HG02943 (cell line): ENCODE results near the gene SLC20A1.

Experiments
- ATAC-seq: cut with Tn5 transposase; IDR thresholded peaks from one replicate; pipeline ENCODE4 v1.9.1; 2021; ENCODE audit warnings: mild to moderate bottlenecking, low read depth, moderate library complexity; ENCODE audit not compliant: unreplicated experiment

SLC20A1 gene

DNA sequence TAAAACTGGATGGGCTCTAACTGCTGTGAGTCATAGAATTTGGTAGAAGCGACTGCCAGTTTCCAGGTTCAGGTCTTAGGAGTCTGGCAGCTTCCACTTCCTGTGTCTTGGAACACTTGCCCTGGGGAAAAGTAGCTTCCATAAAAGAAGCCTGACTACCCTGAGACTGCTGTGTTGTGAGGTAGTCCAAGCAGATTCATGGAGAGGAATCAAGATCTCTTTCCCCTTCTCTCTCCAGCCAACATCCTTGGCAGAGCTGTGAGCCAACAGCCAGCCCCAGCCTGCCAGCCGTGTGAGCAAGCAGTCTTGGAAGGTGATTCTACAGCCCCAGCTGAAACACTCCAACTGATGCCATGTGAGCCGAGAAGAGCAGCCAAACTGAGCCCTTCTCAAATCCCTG lies 33.7 kb downstream of the SLC20A1 start:
- ATAC-seq, result no peak

DNA sequence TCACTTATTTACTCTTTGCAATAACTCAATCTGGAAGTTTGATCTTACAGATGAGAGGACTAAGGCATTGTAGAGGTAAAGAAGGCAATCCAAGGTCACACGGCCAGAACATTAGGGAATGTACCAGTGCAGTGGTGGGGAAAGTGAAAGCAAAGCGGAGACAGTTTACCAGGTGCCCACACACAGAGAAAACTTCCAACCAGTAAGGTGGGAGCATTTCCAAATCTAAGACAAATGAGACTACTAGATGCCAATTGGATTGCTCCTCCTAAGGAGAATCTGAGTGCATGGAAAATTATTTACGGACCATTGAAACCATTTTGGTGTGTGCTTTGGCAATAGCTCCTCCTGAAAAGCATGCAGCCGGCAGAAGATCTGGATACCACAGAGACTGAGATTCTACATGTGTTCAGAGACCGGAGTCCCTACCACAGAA lies 34.9 kb downstream of the SLC20A1 start:
- no peak for ATAC-seq

DNA sequence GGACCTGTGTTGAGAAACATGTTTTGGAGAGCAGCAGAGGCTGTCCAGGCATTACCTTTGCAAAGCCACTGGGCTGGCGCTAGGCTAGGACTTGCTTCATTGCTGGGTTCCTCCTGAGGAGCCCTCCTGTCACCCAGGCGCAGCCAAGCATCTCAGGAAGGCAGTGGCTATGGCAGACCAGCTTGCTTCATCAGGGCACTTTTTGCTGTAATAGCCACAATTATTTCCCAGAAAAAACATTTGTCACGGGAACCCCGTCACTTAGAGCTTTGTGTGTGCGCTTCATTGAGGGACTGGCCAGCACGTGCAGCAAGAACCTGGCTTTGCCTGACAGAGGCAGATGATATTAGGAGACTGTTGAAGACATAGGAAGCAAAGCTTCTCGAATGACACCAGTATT lies 36.4 kb downstream of the SLC20A1 start:
- no peak for ATAC-seq

DNA sequence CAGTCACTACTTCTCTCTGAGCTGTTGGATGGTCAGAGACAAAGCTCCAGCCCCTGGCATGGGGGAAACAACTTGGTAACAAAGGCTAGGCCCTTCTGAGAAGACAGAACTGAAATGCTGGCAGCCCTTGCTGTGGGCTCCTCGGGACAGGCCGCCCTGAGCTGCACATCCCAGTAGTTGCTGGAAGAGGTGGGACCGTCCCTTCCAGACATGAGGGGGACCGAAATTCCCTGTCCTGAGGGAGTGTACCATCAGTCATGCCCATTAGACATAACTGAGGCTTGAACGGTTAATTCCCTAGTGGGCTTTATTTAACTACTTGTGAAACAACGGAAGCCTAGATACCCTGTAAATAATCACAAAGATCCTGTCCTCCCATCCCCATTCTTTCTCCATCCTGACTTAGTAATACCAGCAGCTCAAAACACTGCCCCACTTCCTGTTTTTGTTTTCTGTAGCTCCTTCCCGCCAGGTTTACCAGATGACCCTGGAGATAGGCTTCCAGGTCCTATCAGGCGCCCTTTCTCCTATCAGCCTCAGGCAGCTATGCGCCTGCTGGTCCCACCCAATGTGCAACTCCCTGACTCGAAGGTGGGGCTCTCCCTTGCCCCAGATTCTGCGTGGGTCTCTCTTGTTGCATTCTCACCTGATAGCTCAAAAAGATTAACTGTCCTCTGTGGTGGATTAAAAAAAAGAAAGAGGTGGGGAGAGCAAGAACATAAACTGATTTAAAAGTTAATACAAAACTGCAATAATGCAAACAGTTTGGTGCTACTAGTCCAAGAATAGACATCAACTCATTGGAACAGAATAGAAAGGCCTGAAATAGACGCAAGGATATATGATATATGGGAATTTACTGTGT lies 38.0 kb downstream of the SLC20A1 start:
- no peak for ATAC-seq

DNA sequence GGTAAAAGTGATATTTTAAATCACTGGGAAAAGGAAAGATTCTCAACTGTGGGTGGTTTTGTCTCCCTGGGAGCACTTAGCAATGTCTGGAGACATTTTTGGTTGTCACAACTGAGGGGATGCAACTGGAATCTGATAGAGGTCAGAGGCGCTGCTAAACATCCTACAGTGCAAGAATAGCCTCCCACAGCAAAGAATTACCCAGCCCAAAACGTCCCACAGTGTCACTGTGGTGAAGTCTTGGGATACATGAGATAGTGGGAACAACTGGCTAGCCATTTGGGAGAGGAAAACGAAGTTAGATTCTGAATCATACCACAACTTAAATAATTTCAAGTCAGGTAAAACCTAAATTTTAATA lies 38.7 kb downstream of the SLC20A1 start:
- ATAC-seq, result no peak

DNA sequence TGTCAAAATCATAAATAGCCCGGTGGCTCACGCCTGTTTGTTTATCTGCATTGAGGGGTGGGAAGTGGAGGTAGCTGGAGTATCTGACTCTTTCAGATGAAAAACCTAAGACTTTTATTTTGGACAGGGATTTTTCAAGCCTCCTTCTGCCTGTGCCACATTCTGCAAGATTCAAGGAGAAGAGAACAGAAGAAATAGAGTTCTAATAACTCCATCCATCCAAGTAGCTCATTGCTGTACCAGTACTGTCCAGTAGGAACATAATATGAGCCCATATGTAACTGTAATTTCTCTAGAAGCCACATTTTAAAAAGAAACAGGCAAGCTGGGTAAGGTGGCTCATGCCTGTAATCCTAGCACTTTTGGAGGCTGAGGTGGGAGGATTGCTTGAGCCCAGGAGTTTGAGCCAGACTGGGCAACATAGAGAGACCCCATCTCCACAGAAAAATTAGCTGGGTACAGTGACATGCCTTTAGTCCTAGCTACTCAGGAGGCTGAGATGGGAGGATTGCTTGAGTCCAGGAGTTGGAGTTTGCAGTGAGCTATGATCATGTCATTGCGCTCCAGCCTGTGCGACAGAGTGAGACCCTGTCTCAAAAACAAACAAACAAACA lies 39.6 kb downstream of the SLC20A1 start:
- ATAC-seq, result no peak

DNA sequence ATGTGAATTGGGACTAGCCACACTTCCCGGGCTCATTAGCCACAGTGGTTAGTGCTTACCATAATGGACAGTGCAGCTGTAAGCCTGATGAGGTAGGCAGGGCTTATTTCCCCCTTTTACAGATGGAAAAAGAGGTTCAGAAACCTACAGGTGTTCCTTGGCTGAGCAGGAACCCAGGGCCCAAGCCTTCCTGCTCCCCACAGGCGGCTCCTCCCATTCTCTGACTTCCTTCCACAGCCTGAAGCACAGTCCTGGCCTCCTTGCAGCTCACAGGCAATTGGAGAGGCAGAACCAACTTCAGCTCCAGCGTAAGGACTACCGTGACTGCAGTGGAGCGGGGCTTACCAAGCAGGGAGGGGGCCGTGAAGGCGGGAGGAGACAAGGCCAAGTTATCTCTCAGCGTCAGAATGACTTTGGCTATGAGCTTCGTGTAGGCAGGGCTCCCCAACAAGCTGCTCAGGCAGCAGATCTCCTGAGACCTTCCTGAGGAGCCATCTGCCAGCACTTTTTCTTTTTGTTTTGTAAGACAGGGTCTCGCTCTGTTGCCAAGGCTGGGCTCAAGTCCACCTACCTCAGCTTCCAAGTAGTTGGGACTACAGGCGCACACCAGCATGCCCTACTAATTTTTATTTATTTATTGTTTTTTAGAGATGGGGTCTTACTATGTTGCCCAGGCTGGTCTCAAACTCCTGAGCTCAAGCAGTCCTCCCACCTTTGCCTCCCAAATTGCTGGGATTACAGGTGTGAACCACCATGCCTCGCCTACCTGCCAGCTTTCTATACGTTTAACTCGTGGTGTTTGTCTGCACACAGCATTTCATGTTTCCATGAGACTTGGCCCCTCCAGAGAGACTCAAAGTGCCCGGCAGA lies 40.8 kb downstream of the SLC20A1 start:
- no peak for ATAC-seq

DNA sequence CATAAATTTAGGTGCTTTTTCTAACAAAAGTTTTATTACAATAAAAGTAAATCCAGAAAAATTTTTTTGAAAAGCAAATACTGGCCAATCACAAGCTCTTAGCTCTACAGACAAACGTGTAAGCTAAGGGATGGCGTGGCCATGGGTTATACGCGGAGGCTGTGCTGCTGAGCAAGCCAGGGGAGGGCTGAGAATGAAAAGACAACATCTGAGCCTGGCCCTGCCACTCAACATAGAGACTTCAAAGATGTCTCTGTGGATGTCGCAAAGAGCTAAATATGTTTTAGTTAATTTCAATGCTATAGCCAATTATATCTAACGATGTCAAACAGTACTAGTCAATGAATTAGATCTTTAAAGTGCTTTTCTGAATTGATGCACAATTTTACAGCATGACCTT lies 41.8 kb downstream of the SLC20A1 start:
- no peak for ATAC-seq

DNA sequence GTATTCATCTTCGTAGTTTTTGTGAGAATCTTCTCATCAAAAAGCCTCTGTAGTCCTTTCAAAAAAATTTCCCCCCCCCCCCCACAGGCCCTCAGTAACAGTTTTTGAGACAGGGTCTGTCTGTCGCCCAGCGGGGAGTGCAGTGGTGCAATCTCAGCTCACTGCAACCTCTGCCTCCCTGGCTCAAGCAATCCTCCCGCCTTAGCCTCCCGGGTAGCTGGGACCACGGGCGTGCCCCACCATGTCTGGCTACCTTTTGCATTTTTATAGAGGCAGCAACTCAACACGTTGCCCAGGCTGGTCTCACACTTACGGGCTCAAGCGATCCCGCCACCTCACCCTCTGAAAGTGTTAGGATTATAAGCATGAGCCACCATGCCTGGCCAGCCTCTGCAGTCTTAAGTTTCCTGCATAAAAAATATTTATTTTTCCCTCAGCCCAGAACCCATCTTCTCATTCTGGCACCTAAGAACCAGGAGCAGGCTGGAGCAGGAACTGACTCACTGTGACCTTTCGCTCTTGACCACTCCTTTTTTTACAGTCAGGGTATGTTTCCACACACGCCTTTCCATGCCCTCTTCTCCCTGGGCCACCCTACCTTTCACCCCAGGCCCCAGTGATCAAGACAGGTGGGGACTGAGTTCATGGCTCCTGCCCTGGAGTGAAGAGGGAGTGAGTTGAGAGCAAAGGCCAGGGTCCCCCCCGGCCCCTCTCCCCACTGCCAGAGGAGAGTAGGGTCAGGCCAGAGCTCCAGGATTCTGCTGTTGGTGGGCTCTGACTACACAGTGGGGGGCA lies 42.5 kb downstream of the SLC20A1 start:
- no peak for ATAC-seq

DNA sequence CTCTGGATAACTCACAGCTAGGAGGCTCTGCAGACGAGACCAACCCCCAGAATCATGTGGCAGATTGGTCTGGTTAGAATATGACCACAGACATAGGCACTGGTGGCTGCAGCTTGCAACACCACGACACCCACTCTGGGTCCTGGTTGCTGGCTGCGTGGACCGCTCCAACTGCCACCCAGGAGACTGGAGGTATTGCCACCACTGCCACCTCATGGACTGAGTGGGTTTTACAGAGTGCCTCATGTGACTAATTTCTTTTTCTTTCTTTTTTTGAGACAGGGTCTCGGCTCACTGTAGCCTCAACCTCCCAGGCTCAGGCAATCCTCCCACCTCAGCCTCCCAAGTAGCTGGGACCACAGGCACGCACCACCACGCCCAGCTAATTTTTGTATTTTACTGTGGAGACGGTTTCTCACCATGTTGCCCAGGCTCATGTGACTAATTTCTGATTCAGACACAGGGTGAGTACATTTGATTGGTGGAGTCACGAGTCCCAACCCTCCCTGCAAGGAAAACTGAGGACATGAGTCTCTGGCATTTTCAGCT lies 45.2 kb downstream of the SLC20A1 start:
- ATAC-seq, result no peak

DNA sequence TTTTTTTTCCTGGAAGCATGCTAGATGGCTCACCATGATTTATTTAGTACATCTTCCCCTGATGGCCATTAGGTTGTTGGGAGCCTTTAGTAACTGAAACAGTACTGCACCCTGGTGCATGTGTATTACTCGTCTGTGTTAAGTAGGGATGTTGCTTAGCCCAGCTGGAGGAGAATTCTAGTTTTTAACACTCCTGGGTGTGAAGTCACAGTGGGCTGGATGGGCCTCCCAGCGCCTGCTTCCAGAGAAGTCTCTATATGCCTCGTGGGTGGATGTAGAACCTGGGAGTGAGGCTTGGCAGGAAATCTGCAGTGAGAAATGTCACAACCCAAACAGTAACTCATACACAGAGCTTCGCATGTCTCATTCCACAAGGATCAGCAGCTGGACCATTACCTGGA lies 46.1 kb downstream of the SLC20A1 start:
- no peak for ATAC-seq

DNA sequence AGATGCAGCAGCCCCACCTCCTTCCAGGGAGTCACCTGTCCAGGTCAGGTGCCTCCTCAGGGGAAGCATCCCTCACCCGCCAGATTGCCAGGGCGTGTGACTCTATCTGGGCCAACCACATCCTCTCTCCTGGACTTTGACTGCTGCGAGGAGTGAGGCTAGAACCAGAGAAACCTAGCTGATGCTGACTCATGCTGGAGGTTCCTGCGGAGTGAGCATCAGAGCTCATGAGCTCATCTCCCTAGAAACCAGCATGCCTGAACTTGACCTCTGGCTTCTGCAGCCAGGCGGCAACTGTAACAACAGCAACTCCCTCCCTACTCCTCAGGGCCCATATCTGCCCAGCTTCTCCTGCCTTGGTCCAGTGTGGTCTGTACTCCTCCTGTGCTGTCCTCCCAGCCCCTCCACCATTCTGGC lies 46.8 kb downstream of the SLC20A1 start:
- ATAC-seq, result peak; percentile 74

DNA sequence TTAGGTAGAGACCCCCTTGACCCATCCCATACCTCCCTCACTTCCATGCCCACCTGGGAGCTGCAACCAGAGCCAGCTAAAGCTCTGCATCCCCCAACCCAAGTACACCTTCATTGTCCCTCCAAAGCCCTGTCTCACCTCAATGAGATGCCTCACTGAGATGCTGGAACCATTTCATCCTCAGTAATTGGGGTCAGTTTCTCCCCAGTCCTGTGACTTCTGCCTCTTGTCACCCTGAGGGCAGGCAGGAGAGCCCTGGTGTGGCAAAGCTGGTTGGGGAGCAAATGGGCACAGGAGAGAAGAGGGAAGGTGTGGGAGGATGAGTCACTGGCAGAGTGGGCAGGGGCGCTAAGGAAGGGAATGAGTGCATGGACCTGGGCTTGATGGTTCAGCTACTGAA lies 47.2 kb downstream of the SLC20A1 start:
- no peak for ATAC-seq

DNA sequence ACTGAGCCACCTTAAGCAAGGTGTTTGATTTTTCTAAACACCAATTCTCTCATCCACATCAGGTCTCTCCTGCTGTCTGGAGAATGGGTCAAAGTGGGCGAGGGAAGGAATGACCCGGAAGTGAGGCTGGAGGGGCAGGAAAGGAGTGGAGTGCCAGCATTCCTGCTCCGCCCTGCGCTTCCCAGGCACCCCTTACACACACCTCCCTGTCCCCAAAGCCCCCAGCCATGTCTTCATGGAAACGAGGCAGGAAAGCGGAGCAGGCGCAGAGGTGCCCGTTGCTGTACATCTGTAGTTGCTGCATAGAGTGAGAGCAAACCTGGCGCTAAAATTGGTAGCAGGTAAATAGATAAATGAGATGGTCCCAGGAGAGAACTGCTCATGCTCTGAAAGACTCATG lies 47.9 kb downstream of the SLC20A1 start:
- ATAC-seq, result no peak

DNA sequence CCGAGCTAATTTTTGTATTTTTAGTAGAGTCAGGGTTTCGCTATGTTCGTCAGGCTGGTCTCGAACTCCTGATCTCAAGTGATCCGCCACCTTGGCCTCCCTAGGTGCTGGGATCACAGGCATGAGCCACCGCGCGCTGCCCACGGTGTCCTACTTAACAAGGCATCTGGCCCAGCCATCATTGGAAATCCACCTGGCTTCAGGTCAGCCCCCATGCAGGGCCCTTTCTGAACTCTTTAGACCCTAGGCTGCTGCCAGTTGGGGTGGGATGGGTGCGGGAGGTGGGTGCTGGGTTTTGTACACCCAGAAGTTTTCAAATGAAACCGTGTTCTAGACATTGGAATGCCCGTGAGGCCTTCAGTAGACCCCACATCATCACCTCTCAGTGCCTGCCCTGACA lies 48.4 kb downstream of the SLC20A1 start:
- ATAC-seq, result no peak

DNA sequence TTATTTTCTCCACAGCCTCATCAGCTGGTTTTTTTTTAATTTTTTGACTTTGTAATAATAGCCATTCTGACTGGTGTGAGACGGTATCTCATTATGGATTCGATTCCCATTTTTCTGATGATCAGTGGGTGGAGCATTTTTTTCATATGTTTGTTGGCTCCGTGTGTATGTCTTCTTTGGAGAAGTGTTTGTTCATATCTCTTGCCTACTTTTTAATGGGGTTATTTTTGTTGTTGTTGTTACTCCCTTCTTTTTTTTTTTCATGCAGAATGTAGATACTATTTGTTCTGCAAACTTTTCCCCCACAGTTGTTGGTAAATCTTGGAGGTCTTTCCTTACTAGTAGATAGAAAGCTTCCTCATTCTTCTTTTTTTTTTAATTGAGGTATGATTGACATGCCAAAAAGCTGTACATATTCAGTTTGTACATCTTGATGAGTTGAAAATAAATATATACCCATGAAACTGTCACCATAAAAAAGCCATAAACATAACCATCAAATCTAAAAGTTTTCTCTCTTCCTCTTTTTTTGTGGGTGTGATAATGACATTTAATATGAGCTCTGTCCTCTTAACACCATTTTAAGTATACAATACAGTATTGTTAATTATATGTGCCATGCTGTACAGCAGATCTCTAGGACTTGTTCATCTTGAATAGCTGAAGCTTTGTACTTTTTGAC lies 53.2 kb downstream of the SLC20A1 start:
- no peak for ATAC-seq

DNA sequence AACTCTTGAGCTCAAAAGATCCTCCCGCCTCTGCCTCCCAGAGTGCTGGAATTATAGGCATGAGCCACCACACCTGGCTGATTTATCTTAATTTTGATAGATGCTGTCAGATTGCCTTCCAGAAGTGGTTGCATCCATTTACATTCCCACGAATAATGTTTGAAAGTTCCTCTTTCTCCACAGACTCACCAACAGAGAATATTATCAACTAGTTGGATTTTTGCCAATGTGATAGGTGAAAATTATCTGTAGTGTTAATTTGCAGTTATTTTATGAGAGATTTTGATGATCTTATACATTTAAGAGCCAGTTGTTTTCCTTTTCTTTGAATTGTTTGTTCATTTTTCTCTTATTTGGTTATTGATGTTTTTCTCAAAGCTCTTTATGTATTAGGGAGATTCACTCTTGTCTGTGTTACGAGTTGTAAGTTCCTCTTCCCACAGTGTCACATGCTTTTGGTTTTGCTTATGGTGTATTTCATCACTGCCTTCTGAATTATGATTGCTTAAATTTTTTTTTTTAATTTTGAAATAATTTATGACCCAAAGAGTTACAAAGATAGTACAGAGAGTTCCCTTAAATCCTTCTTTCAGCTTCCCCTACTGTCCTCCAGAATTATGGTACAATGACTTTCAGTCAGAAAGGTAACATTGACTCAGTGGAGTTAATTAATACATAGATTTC lies 54.4 kb downstream of the SLC20A1 start:
- no peak for ATAC-seq

DNA sequence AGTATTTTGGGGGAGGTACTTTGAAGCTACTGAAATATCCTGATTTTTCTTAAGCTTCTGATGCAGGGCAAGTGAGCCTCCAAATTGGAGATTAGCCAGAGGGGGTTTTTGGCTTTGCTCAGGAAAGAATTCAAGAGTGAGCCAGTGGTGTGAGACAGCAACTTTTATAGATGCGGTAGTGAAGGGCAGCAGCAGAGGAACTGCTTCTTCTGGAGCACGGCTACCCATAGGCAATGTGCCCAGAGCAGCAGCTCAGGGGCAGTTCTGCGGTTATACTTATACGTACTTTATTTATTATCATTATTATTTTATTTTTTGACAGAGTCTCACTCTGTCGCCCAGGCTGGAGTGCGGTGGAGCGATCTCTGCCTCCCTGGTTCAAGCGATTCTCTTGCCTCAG lies 55.3 kb downstream of the SLC20A1 start:
- no peak for ATAC-seq

DNA sequence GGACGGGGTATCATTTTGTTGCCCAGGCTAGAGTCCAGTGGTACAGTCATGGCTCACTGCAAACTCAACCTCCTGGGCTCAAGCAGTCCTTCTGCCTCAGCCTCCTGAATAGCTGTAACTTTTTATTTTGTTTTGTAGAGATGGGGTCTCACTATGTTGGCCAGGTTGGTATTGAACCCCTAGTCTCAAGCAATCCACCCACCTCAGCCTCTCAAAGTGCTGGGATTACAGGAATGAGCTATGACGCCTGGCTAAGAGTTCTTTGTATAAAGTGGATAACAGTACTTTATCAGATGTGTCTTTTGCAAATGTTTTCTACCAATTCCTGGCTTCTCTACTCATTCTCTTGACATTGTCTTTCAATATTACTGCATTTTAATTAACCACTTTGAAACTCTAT lies 57.9 kb downstream of the SLC20A1 start:
- ATAC-seq, result no peak
